H1 (cell line): ENCODE measurements around the gene ARMH2. TPM values are rescaled to one million over a fixed set of nuclear protein-coding genes. Genes with fewer than 3 reads are reported as not detected.

ENCODE experiments used
- CTCF ChIA-PET: fragments of 300-600 bp; sonication (Branson Sonifier 250); formaldehyde crosslinking; loops from one replicate; lab custom pipeline; 2021; ENCODE audit not compliant: partially characterized antibody; lab: Charles Lee
- POLR2A ChIA-PET: fragments of 300-600 bp; sonication (Branson Sonifier 250); formaldehyde crosslinking; loops from one replicate; lab custom pipeline; 2021; ENCODE audit warnings: inconsistent platforms; ENCODE audit not compliant: partially characterized antibody; lab: Charles Lee
- DNase-seq, 2 experiments: peaks; one replicate each; pipeline versions ENCODE4 v3.0.0 to v3.0.0-alpha.2; 2010 to 2022; ENCODE audit warnings: low spot score in 2 of 2, low read depth in 1 of 2, mixed read lengths in 1 of 2
- FAIRE-seq: peaks from 2 replicates; lab custom pipeline; 2011; peaks lifted over from hg19 to GRCh38; lab: Jason Lieb, UNC
- H2AFZ ChIP-seq: 2 replicates; pipeline ENCODE4 v1.8.1; 2012; ENCODE audit warnings: low read length, inconsistent platforms
- H2AK5ac ChIP-seq: 2 replicates; pipeline ENCODE4 v1.6.1; 2013; ENCODE audit warnings: low read depth, low read length
- H2BK120ac ChIP-seq: replicated peaks from 2 replicates; pipeline ENCODE3; 2013; ENCODE audit warnings: low read depth, low read length, inconsistent platforms
- H2BK12ac ChIP-seq: 2 replicates; pipeline ENCODE4 v1.6.1; 2013; ENCODE audit warnings: low read depth, low read length
- H2BK15ac ChIP-seq: 2 replicates; pipeline ENCODE4 v1.6.1; 2013; ENCODE audit warnings: low read length
- H2BK20ac ChIP-seq: 2 replicates; pipeline ENCODE4 v1.6.1; 2013; ENCODE audit warnings: low read length
- H2BK5ac ChIP-seq: 2 replicates; pipeline ENCODE4 v1.6.1; 2013; ENCODE audit warnings: low read depth, low read length
- H3K14ac ChIP-seq: 2 replicates; pipeline ENCODE4 v1.6.1; 2013; ENCODE audit warnings: inconsistent platforms; ENCODE audit not compliant: insufficient read length
- H3K18ac ChIP-seq: 2 replicates; pipeline ENCODE4 v1.6.1; 2013; ENCODE audit warnings: low read length; ENCODE audit errors: extremely low read depth
- H3K23ac ChIP-seq: 2 replicates; pipeline ENCODE4 v1.6.1; 2013; ENCODE audit warnings: inconsistent platforms; ENCODE audit not compliant: insufficient read length
- H3K23me2 ChIP-seq: 2 replicates; pipeline ENCODE4 v1.6.1; 2013; ENCODE audit warnings: low read depth, low read length
- H3K27ac ChIP-seq: 2 replicates; pipeline ENCODE4 v1.6.1; 2011; ENCODE audit warnings: low read depth, low read length, inconsistent platforms
- H3K27me3 ChIP-seq, 4 experiments: replicated peaks in 1 of 4; 1 replicate in 1 of 4; 2 replicates in 3 of 4; pipeline versions ENCODE4 v1.6.1 to v1.8.1; 2011 to 2013; ENCODE audit warnings: low read length in 3 of 4, mild to moderate bottlenecking in 3 of 4, inconsistent platforms in 2 of 4, mixed read lengths in 2 of 4, moderate library complexity in 1 of 4; ENCODE audit not compliant: control insufficient read depth in 3 of 4, insufficient read depth in 3 of 4; ENCODE audit errors: extremely low read depth in 1 of 4
- H3K36me3 ChIP-seq, 4 experiments: 2 replicates each; pipeline versions ENCODE4 v1.6.1 to v1.8.1; 2011 to 2013; ENCODE audit warnings: mild to moderate bottlenecking in 4 of 4, low read length in 3 of 4, moderate library complexity in 2 of 4, control low read depth in 1 of 4, inconsistent platforms in 1 of 4; ENCODE audit not compliant: insufficient read depth in 4 of 4, control insufficient read depth in 2 of 4
- H3K4ac ChIP-seq: replicated peaks from 2 replicates; pipeline ENCODE3; 2013; ENCODE audit warnings: low read length, low read depth, mixed read lengths, inconsistent platforms; ENCODE audit not compliant: insufficient read length
- H3K4me1 ChIP-seq, 4 experiments: replicated peaks in 1 of 4; 1 replicate in 1 of 4; 2 replicates in 3 of 4; pipeline versions ENCODE4 v1.6.1 to v1.8.1; 2011 to 2013; ENCODE audit warnings: low read length in 3 of 4, inconsistent platforms in 2 of 4, mixed read lengths in 1 of 4; ENCODE audit not compliant: insufficient read depth in 4 of 4, control insufficient read depth in 3 of 4
- H3K4me2 ChIP-seq, 2 experiments: 2 replicates each; pipeline versions ENCODE4 v1.6.1 to v1.8.1; 2011 to 2013; ENCODE audit warnings: low read depth in 2 of 2, low read length in 2 of 2, control low read depth in 1 of 2, inconsistent platforms in 1 of 2, mild to moderate bottlenecking in 1 of 2; ENCODE audit not compliant: insufficient read depth in 1 of 2
- H3K4me3 ChIP-seq, 4 experiments: fragments of 200-600, 300-600 bp in 1 of 4; sonication (generic), shearing (Covaris generic), sonication (Bioruptor Twin) in 1 of 4; 2 replicates each; pipeline versions ENCODE4 v1.5.1 to v1.8.1; 2011 to 2016; ENCODE audit warnings: low read length in 4 of 4, low read depth in 3 of 4, control low read depth in 2 of 4, inconsistent platforms in 2 of 4, mild to moderate bottlenecking in 2 of 4, mixed read lengths in 1 of 4, moderate library complexity in 1 of 4; ENCODE audit not compliant: insufficient read depth in 2 of 4; ENCODE audit errors: extremely low read depth in 1 of 4
- H3K56ac ChIP-seq: replicated peaks from 2 replicates; pipeline ENCODE3; 2013; ENCODE audit warnings: low read depth, mild to moderate bottlenecking, mixed read lengths, low read length, inconsistent platforms; ENCODE audit not compliant: insufficient read length
- H3K79me1 ChIP-seq: 2 replicates; pipeline ENCODE4 v1.6.1; 2013; ENCODE audit warnings: low read depth, low read length, control low read depth
- H3K79me2 ChIP-seq, 2 experiments: 2 replicates each; pipeline versions ENCODE4 v1.6.1 to v1.8.1; 2012 to 2013; ENCODE audit warnings: low read length in 2 of 2, mild to moderate bottlenecking in 2 of 2, inconsistent platforms in 1 of 2; ENCODE audit not compliant: insufficient read depth in 2 of 2, control insufficient read depth in 1 of 2
- H3K9ac ChIP-seq, 4 experiments: replicated peaks in 1 of 4; 1 replicate in 1 of 4; 2 replicates in 3 of 4; pipeline versions ENCODE4 v1.6.1 to v1.8.1; 2011 to 2013; ENCODE audit warnings: low read depth in 3 of 4, low read length in 3 of 4, control low read depth in 2 of 4, mild to moderate bottlenecking in 2 of 4, moderate library complexity in 2 of 4, inconsistent platforms in 1 of 4; ENCODE audit errors: extremely low read depth in 1 of 4
- H3K9me3 ChIP-seq, 2 experiments: 2 replicates each; pipeline versions ENCODE4 v1.6.1 to v1.8.1; 2012 to 2013; ENCODE audit warnings: mild to moderate bottlenecking in 2 of 2, moderate library complexity in 2 of 2, control low read depth in 1 of 2, inconsistent platforms in 1 of 2, low read depth in 1 of 2, low read length in 1 of 2, mixed read lengths in 1 of 2; ENCODE audit not compliant: insufficient read depth in 2 of 2
- H4K20me1 ChIP-seq, 2 experiments: replicated peaks in 1 of 2; 2 replicates each; pipeline versions ENCODE3 to v1.8.1; 2011 to 2013; ENCODE audit warnings: inconsistent platforms in 2 of 2, low read length in 2 of 2, mild to moderate bottlenecking in 1 of 2; ENCODE audit not compliant: insufficient read depth in 2 of 2, control insufficient read depth in 1 of 2
- H4K5ac ChIP-seq: 2 replicates; pipeline ENCODE4 v1.6.1; 2013; ENCODE audit warnings: low read length, low read depth, mixed read lengths, inconsistent platforms; ENCODE audit not compliant: insufficient read length
- H4K8ac ChIP-seq: 2 replicates; pipeline ENCODE4 v1.8.0; 2013; ENCODE audit warnings: mild to moderate bottlenecking, moderate library complexity, low read length, inconsistent platforms; ENCODE audit not compliant: insufficient read depth; ENCODE audit errors: extremely low read depth
- H4K91ac ChIP-seq: replicated peaks from 2 replicates; pipeline ENCODE3; 2013; ENCODE audit warnings: low read length, mixed read lengths, inconsistent platforms; ENCODE audit not compliant: insufficient read length
- HDAC2 ChIP-seq, 2 experiments: fragments of 300-600 bp in 1 of 2; sonication (generic) in 1 of 2; IDR thresholded peaks; 2 replicates each; pipeline ENCODE4 v1.6.1; 2011 to 2012; ENCODE audit warnings: low read depth in 2 of 2, low read length in 2 of 2, mild to moderate bottlenecking in 2 of 2, moderate library complexity in 2 of 2, borderline replicate concordance in 1 of 2, inconsistent platforms in 1 of 2
- SRF ChIP-seq: IDR thresholded peaks from 2 replicates; pipeline ENCODE4 v1.6.1; 2011; ENCODE audit warnings: mild to moderate bottlenecking, low read depth, low read length, moderate library complexity
- WGBS, 2 experiments: shearing (Covaris generic) in 1 of 2; methylation state at CpG; one replicate each; pipeline versions ENCODE4 v1.1.6 to v1.1.7; 2013 to 2015; ENCODE audit warnings: low lambda C conversion rate in 2 of 2, mixed read lengths in 2 of 2, inconsistent platforms in 1 of 2, low coverage in 1 of 2, missing lambda C conversion rate in 1 of 2; ENCODE audit not compliant: insufficient replicate concordance in 2 of 2, insufficient coverage in 1 of 2, insufficient read length in 1 of 2; ENCODE audit errors: extremely low coverage in 1 of 2, missing lambda C conversion rate in 1 of 2; 5-methylcytosine and 5-hydroxymethylcytosine counted together
- polyA plus RNA-seq, 7 experiments: library from polyadenylated mRNA; depleted of rRNA in 3 of 7; stranded (reverse) in 5 of 7; unstranded in 2 of 7; fragments of >200 nt in 5 of 7; fragments of 200-250 nt in 2 of 7; gene quantifications; 1 replicate in 5 of 7; 2 replicates in 1 of 7; 4 replicates in 1 of 7; pipeline versions ENCODE4 v1.2.1 to v1.2.3, GENCODE V29; 2011 to 2013; ENCODE audit warnings: missing spikeins in 2 of 7, mixed read lengths in 2 of 7
- total RNA-seq: library from RNA; stranded (reverse); fragmentation: NEBNext Ultra II Directional; extraction: Animal tissue kit (Norgen Biotek cat#: 25700); gene quantifications from 2 replicates; pipeline ENCODE4 v1.2.1, GENCODE V29; 2021

ARMH2 gene
- total and polyA plus RNA-seq, 2 of the 8 experiments (the other 6 are each of a cell fraction or from before 2014, with no cell fraction given): not detected

GRCh38 chr6:24780206-24780605 lies 18.5 kb downstream of the ARMH2 start:
- H3K79me2 ChIP-seq: peaks cover 20 to 60% of the 10 kb centered on the region in 2 experiments
- H3K56ac ChIP-seq: no peak overlapping the region
- H2AK5ac ChIP-seq: no peak overlapping the region
- H4K20me1 ChIP-seq: peaks cover 12 to 15% of the 10 kb centered on the region in 2 experiments
- POLR2A ChIA-PET: interaction anchor here (0.7 kb wide), 1 partner anchor 277 kb away, joined by 3 read pairs; no protein-coding TSS in a partner anchor
- no peak overlapping the region for H3K23ac ChIP-seq
- H3K9ac ChIP-seq: no peak overlapping the region
- H2BK120ac ChIP-seq: no peak overlapping the region
- H3K27ac ChIP-seq: no peak overlapping the region
- peaks cover 0 to 7% (median 2%) of the 10 kb centered on the region in 4 experiments; a peak in 5 of 7 replicates for H3K4me1 ChIP-seq
- H3K23me2 ChIP-seq: peaks cover 2% of the 10 kb centered on the region; the same call in 1 of the 2 replicates
- no peak for DNase-seq
- no peak overlapping the region for H2BK5ac ChIP-seq
- H3K18ac ChIP-seq: no peak overlapping the region
- no peaks in the 10 kb centered on the region for H3K9me3 ChIP-seq
- H2BK20ac ChIP-seq: no peak overlapping the region
- no peak for FAIRE-seq
- H3K4me2 ChIP-seq: no peak overlapping the region
- H3K79me1 ChIP-seq: no peaks in the 10 kb centered on the region; the same call in 1 of the 2 replicates
- H4K5ac ChIP-seq: no peak overlapping the region
- H3K4me3 ChIP-seq: no peak overlapping the region
- TF ChIP-seq SRF (no peak), HDAC2 (IDR thresholded peaks at IDR 0.05; ENCODE audit: borderline replicate concordance in 1 of 2, low read depth in 2 of 2, low read length in 2 of 2) (no peak)
- no peak overlapping the region for H4K8ac ChIP-seq
- no peak overlapping the region for H3K4ac ChIP-seq
- H3K36me3 ChIP-seq: peaks cover 3 to 76% (median 34%) of the 10 kb centered on the region in 4 experiments; a peak in 7 of 8 replicates
- CTCF ChIA-PET: no interaction called here
- no peak overlapping the region for H2BK15ac ChIP-seq
- no peak overlapping the region for H2AFZ ChIP-seq
- no peak overlapping the region for H2BK12ac ChIP-seq
- 94% methylated on average over 4 of the region's 4 CpGs; no CpG with 5 or more reads in 1 of the 2 experiments for WGBS, 2 experiments
- no peak overlapping the region for H4K91ac ChIP-seq
- no peaks in the 10 kb centered on the region for H3K27me3 ChIP-seq
- H3K14ac ChIP-seq: no peak overlapping the region
